GM19438 (cell line): ENCODE data around the gene MINDY4B.

ENCODE experiments used
- ATAC-seq: cut with Tn5 transposase; IDR thresholded peaks from one replicate; pipeline ENCODE4 v1.9.1; 2021; ENCODE audit warnings: low read depth; ENCODE audit not compliant: unreplicated experiment

The MINDY4B gene

GRCh38 chr3:150905339-150905738 lies at the start of gene MINDY4B:
TSS of gene MINDY4B (minus strand) at chr3:150905439. CDS start at chr3:150905439, 0 bp downstream.
- ATAC-seq, result no peak

GRCh38 chr3:150951923-150952322 lies 46.7 kb upstream of the MINDY4B start:
- no peak for ATAC-seq

GRCh38 chr3:150945226-150946032 lies 40.2 kb upstream of the MINDY4B start:
- no peak for ATAC-seq

GRCh38 chr3:150942221-150942620 lies 37.0 kb upstream of the MINDY4B start:
- ATAC-seq, result no peak

GRCh38 chr3:150936693-150937092 lies 31.5 kb upstream of the MINDY4B start:
- ATAC-seq, result peak; percentile 81

GRCh38 chr3:150933473-150933995 lies 28.3 kb upstream of the MINDY4B start:
- ATAC-seq, result no peak

GRCh38 chr3:150931745-150932144 lies 26.5 kb upstream of the MINDY4B start:
- ATAC-seq, result no peak

- no peak for ATAC-seq
These were observed 25.6 kb upstream of the MINDY4B start for GRCh38 chr3:150930839-150931238.

- ATAC-seq, result no peak
These were observed 23.0 kb upstream of the MINDY4B start for GRCh38 chr3:150928234-150928633.

GRCh38 chr3:150926328-150926727 lies 21.1 kb upstream of the MINDY4B start:
- ATAC-seq, result no peak

GRCh38 chr3:150925751-150926201 lies 20.5 kb upstream of the MINDY4B start:
- no peak for ATAC-seq

- ATAC-seq, result no peak
These were observed 17.4 kb upstream of the MINDY4B start for GRCh38 chr3:150922611-150923010.

GRCh38 chr3:150921209-150921608 lies 16.0 kb upstream of the MINDY4B start:
- no peak for ATAC-seq

- ATAC-seq, result no peak
These were observed 15.0 kb upstream of the MINDY4B start for GRCh38 chr3:150920236-150920635.

GRCh38 chr3:150917951-150918350 lies 12.7 kb upstream of the MINDY4B start:
- no peak for ATAC-seq

- no peak for ATAC-seq
These were observed 8.1 kb upstream of the MINDY4B start for GRCh38 chr3:150913133-150913922.

GRCh38 chr3:150912501-150912900 lies 7.3 kb upstream of the MINDY4B start:
- ATAC-seq, result no peak

GRCh38 chr3:150911771-150912170 lies 6.5 kb upstream of the MINDY4B start:
- ATAC-seq, result no peak

GRCh38 chr3:150906461-150906860 lies 1.2 kb upstream of the MINDY4B start:
- no peak for ATAC-seq

- ATAC-seq, result no peak
These were observed 507 bp upstream of the MINDY4B start for GRCh38 chr3:150905746-150906145.

GRCh38 chr3:150902988-150903387 lies 2.3 kb downstream of the MINDY4B start:
- no peak for ATAC-seq
